GM12878 (cell line): ENCODE measurements around the gene CRB2. TPM values are rescaled to one million over a fixed set of nuclear protein-coding genes. Genes with fewer than 3 reads are reported as not detected.

Source experiments
- ATAC-seq: fragments of 200-7000 bp; cut with Tn5 transposase; 3 replicates; pipeline ENCODE4 v1.9.1; 2020; ENCODE audit warnings: mild to moderate bottlenecking, moderate library complexity
- BruUV-seq: library from RNA; stranded (reverse); fragments of 400-500 nt; replicated peaks from 2 replicates; lab custom pipeline; 2021; lab: Mats Ljungman, UMichigan
- CTCF ChIA-PET: fragments of 300-600 bp; sonication (Branson Sonifier 250); formaldehyde crosslinking; extraction: SDS; loops from one replicate; lab custom pipeline; 2021; ENCODE audit warnings: inconsistent platforms; lab: Yijun Ruan, JAX
- POLR2A ChIA-PET: fragments of 350-600 bp; formaldehyde crosslinking; extraction: SDS; loops from one replicate; lab custom pipeline; 2021; ENCODE audit warnings: inconsistent platforms; lab: Charles Lee
- RAD21 ChIA-PET: fragments of 300-600 bp; sonication (Branson Sonifier 250); formaldehyde crosslinking; loops from one replicate; lab custom pipeline; 2023; ENCODE audit warnings: antibody characterized with exemption; ENCODE audit not compliant: unreplicated experiment; lab: Charles Lee
- SMC1A ChIA-PET: fragments of 300-600 bp; sonication (Branson Sonifier 250); formaldehyde crosslinking; loops from one replicate; lab custom pipeline; 2023; ENCODE audit not compliant: unreplicated experiment, uncharacterized antibody; lab: Charles Lee
- DNase-seq: peaks from one replicate; pipeline ENCODE4 v3.0.0-alpha.2; 2011; ENCODE audit warnings: low read depth, low spot score
- FAIRE-seq: peaks from 3 replicates; lab custom pipeline; 2011; peaks lifted over from hg19 to GRCh38; lab: Jason Lieb, UNC
- H2AFZ ChIP-seq: 2 replicates; pipeline ENCODE4 v1.6.0; 2011; ENCODE audit warnings: low read depth, low read length, control low read depth; ENCODE audit not compliant: control insufficient read depth
- H3K27ac ChIP-seq: 2 replicates; pipeline ENCODE4 v1.5.1; 2011; ENCODE audit warnings: control low read depth; ENCODE audit not compliant: control insufficient read depth, insufficient read depth
- H3K27me3 ChIP-seq, 2 experiments: replicated peaks in 1 of 2; 2 replicates each; pipeline versions ENCODE4 v1.6.0 to v1.6.1; 2011; ENCODE audit warnings: low read length in 1 of 2; ENCODE audit not compliant: control insufficient read depth in 2 of 2, insufficient read depth in 2 of 2
- H3K36me3 ChIP-seq, 2 experiments: 2 replicates each; pipeline ENCODE4 v1.5.1; 2011; ENCODE audit warnings: low read length in 1 of 2; ENCODE audit not compliant: control insufficient read depth in 2 of 2, insufficient read depth in 2 of 2
- H3K4me1 ChIP-seq: 2 replicates; pipeline ENCODE4 v1.6.1; 2011; ENCODE audit warnings: mild to moderate bottlenecking, low read length, moderate library complexity, mixed read lengths; ENCODE audit not compliant: control insufficient read depth, insufficient read depth
- H3K4me2 ChIP-seq: 2 replicates; pipeline ENCODE4 v1.6.0; 2011; ENCODE audit warnings: control low read depth; ENCODE audit not compliant: control insufficient read depth, insufficient read depth
- H3K4me3 ChIP-seq: fragments of 200-600 bp; sonication (generic); 2 replicates; pipeline ENCODE4 v1.5.1; 2016
- H3K79me2 ChIP-seq: 2 replicates; pipeline ENCODE4 v1.6.0; 2011; ENCODE audit warnings: low read length; ENCODE audit not compliant: control insufficient read depth, insufficient read depth
- H3K9ac ChIP-seq: 2 replicates; pipeline ENCODE4 v1.8.0; 2011; ENCODE audit warnings: low read length, control low read depth, mixed read lengths; ENCODE audit not compliant: control insufficient read depth, insufficient read depth
- H3K9me3 ChIP-seq: replicated peaks from 3 replicates; pipeline ENCODE4 v1.5.1; 2011; ENCODE audit warnings: mild to moderate bottlenecking, low read length; ENCODE audit not compliant: control insufficient read depth, insufficient read depth
- H4K20me1 ChIP-seq: 2 replicates; pipeline ENCODE4 v1.6.0; 2011; ENCODE audit not compliant: control insufficient read depth, insufficient read depth
- GABPA ChIP-seq: IDR thresholded peaks from 2 replicates; pipeline ENCODE4 v1.6.1; 2014; ENCODE audit warnings: antibody characterized with exemption, low read depth, mild to moderate bottlenecking, inconsistent platforms
- LARP7 ChIP-seq: fragments of 450-650 bp; IDR thresholded peaks from 2 replicates; pipeline ENCODE4 v1.6.1; 2017; ENCODE audit warnings: mild to moderate bottlenecking
- SP1 ChIP-seq: IDR thresholded peaks from one replicate; pipeline ENCODE4 v1.6.1; 2011; ENCODE audit warnings: low read depth, low read length
- SRF ChIP-seq, 2 experiments: IDR thresholded peaks; 2 replicates each; pipeline ENCODE4 v1.6.1; 2011; ENCODE audit warnings: low read depth in 2 of 2, low read length in 2 of 2, mild to moderate bottlenecking in 1 of 2, moderate library complexity in 1 of 2
- YBX1 ChIP-seq: fragments of 450-650 bp; IDR thresholded peaks from 2 replicates; pipeline ENCODE4 v1.6.1; 2016; ENCODE audit warnings: antibody characterized with exemption
- ZNF622 ChIP-seq: fragments of 450-650 bp; IDR thresholded peaks from 2 replicates; pipeline ENCODE4 v1.6.1; 2017; ENCODE audit warnings: mild to moderate bottlenecking, inconsistent platforms
- WGBS: methylation state at CpG from one replicate; pipeline ENCODE4 v1.1.6; 2016; ENCODE audit warnings: low lambda C conversion rate; ENCODE audit not compliant: insufficient replicate concordance, insufficient coverage; ENCODE audit errors: missing lambda C conversion rate; 5-methylcytosine and 5-hydroxymethylcytosine counted together
- in situ Hi-C: fragments of 300-500 bp; cut with MboI; formaldehyde crosslinking; loops from 9 replicates; pipeline ENCODE4 v1.14.3; 2018; ENCODE audit warnings: mixed read lengths
- intact Hi-C: fragments of 100-400 bp; cut with micrococcal nuclease; formaldehyde crosslinking; loops from one replicate; pipeline ENCODE4 v1.14.2; 2022; ENCODE audit not compliant: unreplicated experiment
- polyA plus RNA-seq, 11 experiments: library from polyadenylated mRNA; depleted of rRNA in 4 of 11; unstranded in 6 of 11; stranded (reverse) in 5 of 11; fragments of >200 nt; fragmentation: Nextera tagmentation in 4 of 11; fragmentation: Illumina TruSeq in 1 of 11; extraction: Ambion mirVana in 4 of 11; extraction: Trizol in 1 of 11; gene quantifications; 1 replicate in 1 of 11; 2 replicates in 10 of 11; pipeline versions ENCODE4 v1.2.1 to v1.2.3, GENCODE V29; 2011 to 2016; ENCODE audit warnings: inconsistent platforms in 2 of 11, missing spikeins in 2 of 11, low read depth in 1 of 11
- total RNA-seq, 4 experiments: library from RNA; depleted of rRNA in 3 of 4; stranded (reverse); fragments of >200 nt in 3 of 4; fragmentation: Illumina TruSeq in 1 of 4; extraction: Trizol in 1 of 4; gene quantifications; 2 replicates each; pipeline versions ENCODE4 v1.2.1 to v1.2.3, GENCODE V29; 2013 to 2021
- TF ChIP-seq, protein P1 (sequence below): fragments of 450-650 bp; IDR thresholded peaks from 2 replicates; pipeline ENCODE4 v1.6.1; 2017; ENCODE audit warnings: mild to moderate bottlenecking, moderate library complexity

CRB2 gene
- total and polyA plus RNA-seq, 10 of the 15 experiments (the other 5 are each of a cell fraction or from before 2014, with no cell fraction given), result 0.01 to 0.80 (median 0.23) TPM; not detected in 3

DNA sequence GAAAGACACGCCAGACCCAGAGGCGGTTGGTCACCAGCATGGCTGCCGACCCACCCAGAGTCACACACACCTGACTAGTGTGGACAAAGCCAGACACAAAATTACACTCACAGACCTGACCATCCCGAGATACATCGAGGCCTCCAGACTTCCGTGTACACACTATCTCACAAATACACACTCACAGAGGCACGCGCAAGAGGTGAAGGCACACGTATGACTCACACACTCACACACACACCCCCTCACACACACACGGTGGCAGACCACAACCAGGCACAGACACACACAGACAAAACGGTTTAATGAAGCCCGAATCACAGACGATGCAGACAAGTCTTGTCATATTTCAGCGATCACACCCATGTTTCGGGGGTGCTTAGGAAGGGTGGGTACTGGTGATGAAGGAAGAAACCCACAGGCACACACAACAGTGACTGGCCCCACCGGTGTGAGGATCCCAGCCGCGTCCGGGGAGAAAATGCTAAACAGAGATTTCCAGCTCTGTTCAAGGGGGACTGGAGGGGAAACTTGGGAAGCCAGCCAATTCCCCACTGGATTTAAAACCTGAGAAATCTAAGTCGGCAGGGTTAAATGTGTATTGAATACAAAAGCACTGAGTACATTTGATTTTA, 51.3 kb downstream of the CRB2 start:
- H3K27me3 ChIP-seq, result no peaks in the 10 kb centered on the region
- H4K20me1 ChIP-seq, result no peaks in the 10 kb centered on the region; the same call in 1 of the 2 replicates
- 90% methylated on average over 19 of the region's 20 CpGs for WGBS
- H2AFZ ChIP-seq, result no peak overlapping the region
- no peaks in the 10 kb centered on the region for H3K9me3 ChIP-seq
- no peaks in the 10 kb centered on the region for H3K79me2 ChIP-seq
- no peak for TF ChIP-seq SRF (IDR thresholded peaks at IDR 0.05; ENCODE audit: low read depth in 2 of 2, low read length in 2 of 2)
- TF ChIP-seq, all 136 proteins: peak for 0
- POLR2A ChIA-PET, result no interaction called here
- DNase-seq (no peak), FAIRE-seq (no peak), ATAC-seq (no peak)
- BruUV-seq, result no TSS peak
- intact Hi-C loops, result loop anchor here (10.0 kb wide), 1 partner anchor 557 kb away; no protein-coding TSS in a partner anchor
- SMC1A ChIA-PET, result no interaction called here
- CTCF ChIA-PET, result no interaction called here
- Histone ChIP-seq H3K27ac (no peak overlapping the region), H3K36me3 (peaks cover 0 to 2% of the 10 kb centered on the region in 2 experiments; a peak in 3 of 4 replicates), H3K4me2 (no peak overlapping the region), H3K9ac (no peak overlapping the region), H3K4me1 (no peaks in the 10 kb centered on the region), H3K4me3 (no peak overlapping the region)
- RAD21 ChIA-PET, result interaction anchor here (0.6 kb wide), 1 partner anchor 279 kb away, joined by 3 read pairs; no protein-coding TSS in a partner anchor
- in situ Hi-C loops, result no loop called here

DNA sequence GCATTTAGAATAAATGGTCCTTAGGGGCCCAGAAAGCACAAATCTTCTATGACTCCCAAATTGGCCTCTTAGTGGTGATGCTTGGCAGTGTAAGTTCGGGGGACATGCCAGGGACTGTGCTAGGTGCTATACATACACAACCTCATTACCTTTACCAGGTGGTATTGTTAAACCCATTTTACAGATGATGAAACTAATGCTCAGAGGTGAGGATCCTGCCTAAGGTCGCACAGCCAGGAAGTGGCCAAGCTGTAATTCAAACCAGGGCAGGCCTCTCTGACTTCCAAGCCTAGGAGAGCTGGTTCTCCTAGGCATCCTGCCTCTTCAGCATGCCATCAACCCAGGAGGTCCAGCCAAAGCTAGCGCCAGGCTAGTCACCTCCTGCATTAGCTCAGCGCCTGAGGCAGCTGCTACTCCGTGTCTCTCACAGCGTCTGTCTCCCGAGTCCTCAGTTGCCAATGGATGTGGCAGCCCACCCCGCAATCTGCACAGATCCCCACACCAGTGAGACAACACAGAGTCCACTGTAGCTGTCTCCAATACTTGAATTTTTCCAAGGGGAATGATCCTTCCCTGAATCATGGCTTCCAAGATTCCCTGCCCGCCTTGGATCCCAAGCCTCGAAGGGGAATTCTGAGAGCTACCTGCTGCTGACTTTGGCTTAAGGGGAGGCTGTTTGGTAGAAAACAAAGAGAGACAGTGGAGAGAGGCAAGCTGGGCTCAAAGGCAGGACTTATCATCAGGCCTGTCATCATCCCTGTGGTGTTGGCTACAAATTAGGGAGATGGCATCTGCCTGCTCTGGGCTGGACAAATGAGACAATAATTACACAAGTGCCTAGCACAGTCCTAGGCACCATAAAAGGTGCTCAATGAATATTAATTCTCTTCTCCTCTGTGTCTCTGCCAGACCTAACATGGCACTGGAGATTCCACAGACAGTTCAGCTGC, 52.6 kb downstream of the CRB2 start:
- SMC1A ChIA-PET, result no interaction called here
- intact Hi-C loops, result loop anchor here (10.0 kb wide), 1 partner anchor 556 kb away; no protein-coding TSS in a partner anchor
- TF ChIP-seq LARP7 (no peak), SP1 (no peak), SRF (IDR thresholded peaks at IDR 0.05; ENCODE audit: low read depth in 2 of 2, low read length in 2 of 2) (no peak), YBX1 (no peak), ZNF622 (no peak), GABPA (no peak)
- TF ChIP-seq, protein P1, sequence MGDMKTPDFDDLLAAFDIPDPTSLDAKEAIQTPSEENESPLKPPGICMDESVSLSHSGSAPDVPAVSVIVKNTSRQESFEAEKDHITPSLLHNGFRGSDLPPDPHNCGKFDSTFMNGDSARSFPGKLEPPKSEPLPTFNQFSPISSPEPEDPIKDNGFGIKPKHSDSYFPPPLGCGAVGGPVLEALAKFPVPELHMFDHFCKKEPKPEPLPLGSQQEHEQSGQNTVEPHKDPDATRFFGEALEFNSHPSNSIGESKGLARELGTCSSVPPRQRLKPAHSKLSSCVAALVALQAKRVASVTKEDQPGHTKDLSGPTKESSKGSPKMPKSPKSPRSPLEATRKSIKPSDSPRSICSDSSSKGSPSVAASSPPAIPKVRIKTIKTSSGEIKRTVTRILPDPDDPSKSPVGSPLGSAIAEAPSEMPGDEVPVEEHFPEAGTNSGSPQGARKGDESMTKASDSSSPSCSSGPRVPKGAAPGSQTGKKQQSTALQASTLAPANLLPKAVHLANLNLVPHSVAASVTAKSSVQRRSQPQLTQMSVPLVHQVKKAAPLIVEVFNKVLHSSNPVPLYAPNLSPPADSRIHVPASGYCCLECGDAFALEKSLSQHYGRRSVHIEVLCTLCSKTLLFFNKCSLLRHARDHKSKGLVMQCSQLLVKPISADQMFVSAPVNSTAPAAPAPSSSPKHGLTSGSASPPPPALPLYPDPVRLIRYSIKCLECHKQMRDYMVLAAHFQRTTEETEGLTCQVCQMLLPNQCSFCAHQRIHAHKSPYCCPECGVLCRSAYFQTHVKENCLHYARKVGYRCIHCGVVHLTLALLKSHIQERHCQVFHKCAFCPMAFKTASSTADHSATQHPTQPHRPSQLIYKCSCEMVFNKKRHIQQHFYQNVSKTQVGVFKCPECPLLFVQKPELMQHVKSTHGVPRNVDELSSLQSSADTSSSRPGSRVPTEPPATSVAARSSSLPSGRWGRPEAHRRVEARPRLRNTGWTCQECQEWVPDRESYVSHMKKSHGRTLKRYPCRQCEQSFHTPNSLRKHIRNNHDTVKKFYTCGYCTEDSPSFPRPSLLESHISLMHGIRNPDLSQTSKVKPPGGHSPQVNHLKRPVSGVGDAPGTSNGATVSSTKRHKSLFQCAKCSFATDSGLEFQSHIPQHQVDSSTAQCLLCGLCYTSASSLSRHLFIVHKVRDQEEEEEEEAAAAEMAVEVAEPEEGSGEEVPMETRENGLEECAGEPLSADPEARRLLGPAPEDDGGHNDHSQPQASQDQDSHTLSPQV, result no peak

More for the DNA sequence above, 52.6 kb downstream of the CRB2 start:
- BruUV-seq, result no TSS peak
- Histone ChIP-seq H3K79me2 (no peaks in the 10 kb centered on the region), H3K36me3 (no peaks in the 10 kb centered on the region; a peak in 2 of 4 replicates), H3K4me1 (no peaks in the 10 kb centered on the region), H3K4me3 (no peak overlapping the region), H3K27ac (no peak overlapping the region), H2AFZ (no peak overlapping the region), H3K4me2 (no peak overlapping the region), H3K9me3 (no peaks in the 10 kb centered on the region), H4K20me1 (no peaks in the 10 kb centered on the region; the same call in 1 of the 2 replicates), H3K27me3 (no peaks in the 10 kb centered on the region), H3K9ac (no peak overlapping the region)
- in situ Hi-C loops, result no loop called here
- FAIRE-seq (no peak), DNase-seq (no peak), ATAC-seq (no peak)
- POLR2A ChIA-PET, result no interaction called here
- CTCF ChIA-PET, result no interaction called here
- RAD21 ChIA-PET, result no interaction called here
- 90% methylated on average over 10 of the region's 10 CpGs for WGBS
